Kidney epithelial cell (primary cell): Measurements from ENCODE around the gene TMED10. TPM values are rescaled to one million over a fixed set of nuclear protein-coding genes. Genes with fewer than 3 reads are reported as not detected.
"Not testable (repeated sequence)": the region's sequence is repeated elsewhere in the genome, so short reads cannot be mapped to it uniquely, and the experiment has no call there.

Experiments used
- DNase-seq: peaks from one replicate; pipeline ENCODE4 v3.0.0-alpha.2; 2010; ENCODE audit warnings: low read depth
- H3K27me3 ChIP-seq: 2 replicates; pipeline ENCODE4 v1.6.0; 2011; ENCODE audit warnings: low read length; ENCODE audit not compliant: control insufficient read depth, insufficient read depth
- H3K36me3 ChIP-seq: 2 replicates; pipeline ENCODE4 v1.5.1; 2011; ENCODE audit warnings: low read length; ENCODE audit not compliant: control insufficient read depth, insufficient read depth
- H3K4me3 ChIP-seq: 2 replicates; pipeline ENCODE4 v1.5.1; 2011; ENCODE audit warnings: low read depth, mild to moderate bottlenecking, control low read depth, low read length
- CTCF ChIP-seq: IDR thresholded peaks from 2 replicates; pipeline ENCODE4 v1.5.1; 2011; ENCODE audit warnings: mild to moderate bottlenecking, moderate library complexity, low read length, control low read depth, inconsistent platforms; ENCODE audit not compliant: insufficient read depth, poor library complexity, severe bottlenecking
- total RNA-seq: library from RNA; depleted of rRNA; stranded (reverse); fragments of >200 nt; gene quantifications from 2 replicates; pipeline ENCODE4 v1.2.3, GENCODE V29; 2015

TMED10 gene
- total RNA-seq, 1 donor from 2014 or later, result 309 TPM

DNA sequence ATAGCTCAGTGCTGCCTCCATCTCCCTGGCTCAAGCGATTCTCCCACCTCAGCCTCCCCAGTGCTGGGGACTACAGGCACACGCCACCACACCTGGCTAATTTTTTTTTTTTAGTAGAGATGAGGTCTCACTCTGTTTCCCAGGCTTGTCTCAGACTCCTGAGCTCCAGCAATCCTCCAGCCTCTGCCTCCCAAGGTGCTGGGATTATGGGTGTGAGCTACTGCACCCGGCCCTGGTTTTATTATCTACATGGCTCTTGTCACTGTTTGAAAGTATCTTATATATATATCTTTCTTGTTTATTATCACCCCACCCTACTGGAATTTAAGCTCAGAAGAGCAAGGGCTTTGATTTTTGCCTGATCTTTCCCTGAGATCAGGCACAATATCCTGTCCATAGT lies 7.6 kb upstream of the TMED10 start:
- H3K4me3 ChIP-seq, result no peak overlapping the region
- DNase-seq, result no peak
- no peaks in the 10 kb centered on the region for H3K36me3 ChIP-seq
- TF ChIP-seq CTCF, result no peak
- H3K27me3 ChIP-seq, result no peaks in the 10 kb centered on the region

GRCh38 chr14:75183225-75183624 lies 6.8 kb upstream of the TMED10 start:
- no peak for TF ChIP-seq CTCF
- Histone ChIP-seq H3K4me3 (no peak overlapping the region), H3K27me3 (no peaks in the 10 kb centered on the region), H3K36me3 (no peaks in the 10 kb centered on the region)
- DNase-seq, result no peak

- no peaks in the 10 kb centered on the region for H3K36me3 ChIP-seq
- no peak overlapping the region for H3K4me3 ChIP-seq
- DNase-seq, result no peak
- no peaks in the 10 kb centered on the region for H3K27me3 ChIP-seq
- no peak for TF ChIP-seq CTCF
These were observed 6.4 kb upstream of the TMED10 start for GRCh38 chr14:75182821-75183220.

DNA sequence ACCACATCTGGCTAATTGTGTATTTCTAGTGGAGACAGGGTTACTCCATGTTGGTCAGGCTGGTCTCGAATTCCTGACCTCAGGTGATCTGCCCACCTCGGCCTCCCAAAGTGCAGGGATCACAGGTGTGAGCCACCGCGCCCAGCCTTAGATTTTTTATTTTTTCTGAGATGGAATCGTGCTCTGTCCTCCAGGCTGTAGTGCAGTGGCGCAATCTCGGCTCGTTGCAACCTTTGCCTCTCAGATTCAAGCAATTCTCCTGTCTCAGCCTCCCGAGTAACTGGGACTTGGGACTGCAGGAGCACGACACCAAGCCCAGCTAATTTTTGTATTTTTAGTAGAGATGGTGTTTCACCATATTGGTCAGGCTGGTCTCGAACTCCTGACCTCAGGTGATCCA lies 5.8 kb upstream of the TMED10 start:
- H3K27me3 ChIP-seq, H3K36me3 ChIP-seq, H3K4me3 ChIP-seq: not testable (repeated sequence)

GRCh38 chr14:75181293-75182062 lies 5.1 kb upstream of the TMED10 start:
- DNase-seq, result no peak
- TF ChIP-seq CTCF, result no peak
- Histone ChIP-seq H3K36me3 (no peaks in the 10 kb centered on the region), H3K27me3 (no peaks in the 10 kb centered on the region), H3K4me3 (no peak overlapping the region)

More for the DNA sequence above, 5.8 kb upstream of the TMED10 start:
- DNase-seq, result not testable (repeated sequence)

- H3K4me3 ChIP-seq, result peak overlapping the region; percentile 89
- H3K36me3 ChIP-seq, result no peaks in the 10 kb centered on the region
- DNase-seq, result no peak
- no peaks in the 10 kb centered on the region for H3K27me3 ChIP-seq
- no peak for TF ChIP-seq CTCF
These were observed 703 bp downstream of the TMED10 start for GRCh38 chr14:75175677-75176141.
